ENCODE data around the gene LYRM4.

The LYRM4 gene

DNA sequence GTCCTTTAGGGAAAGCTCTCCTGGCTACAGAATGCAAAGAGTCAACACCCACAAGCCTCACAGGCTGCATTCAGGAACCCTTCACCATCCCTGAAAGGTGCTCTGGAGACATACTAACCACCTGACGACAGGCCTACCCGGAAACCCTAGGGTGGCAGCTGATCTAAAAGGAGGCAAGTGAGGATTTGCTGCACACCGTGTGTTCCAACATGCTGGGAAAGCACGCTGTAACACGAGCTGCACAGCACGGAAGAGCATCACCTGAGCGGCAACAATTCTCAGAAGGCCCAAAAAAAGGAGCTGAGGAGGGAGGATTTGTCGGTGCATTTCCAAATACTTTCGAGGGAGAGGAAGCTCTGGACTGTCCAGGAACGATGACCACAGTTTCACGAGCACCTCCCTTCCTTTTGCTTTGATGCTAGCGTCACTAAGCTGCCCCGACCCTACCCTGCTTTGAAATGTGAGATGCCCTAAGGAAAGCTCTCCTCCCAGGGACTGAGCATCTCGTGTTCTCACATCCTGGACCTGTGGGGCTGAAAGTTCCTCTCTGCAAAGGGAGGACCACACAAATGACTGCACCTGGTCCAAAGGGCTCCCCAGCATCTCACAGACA is 88.6 kb downstream of the LYRM4 start:
- DNase-seq, result no peak

DNA sequence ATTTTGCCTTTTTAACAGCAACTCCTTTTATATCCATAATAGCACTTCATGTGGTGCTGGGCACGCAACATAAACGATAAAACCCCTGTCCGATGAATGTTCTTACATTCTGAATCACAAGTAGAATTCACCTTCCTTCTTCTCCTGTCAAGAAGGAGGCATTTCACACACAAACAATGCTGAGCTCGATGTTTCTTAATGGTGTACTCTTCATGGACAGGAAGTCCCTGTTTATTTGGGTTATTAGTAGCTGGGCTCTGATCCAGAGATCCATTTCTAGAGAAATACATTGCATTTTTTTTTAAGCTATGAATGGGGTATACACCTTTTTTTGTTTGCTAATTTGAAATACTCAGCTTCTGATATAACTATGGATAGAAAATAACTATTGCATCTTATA is 93.2 kb downstream of the LYRM4 start:
- no peak for DNase-seq

- DNase-seq, result no peak
Observed at GRCh38 chr6:5164092-5164491, 96.7 kb downstream of the LYRM4 start.

GRCh38 chr6:5163247-5163646 is 97.5 kb downstream of the LYRM4 start:
- DNase-seq, result no peak

GRCh38 chr6:5162355-5162754 is 98.4 kb downstream of the LYRM4 start:
- DNase-seq, result no peak

DNA sequence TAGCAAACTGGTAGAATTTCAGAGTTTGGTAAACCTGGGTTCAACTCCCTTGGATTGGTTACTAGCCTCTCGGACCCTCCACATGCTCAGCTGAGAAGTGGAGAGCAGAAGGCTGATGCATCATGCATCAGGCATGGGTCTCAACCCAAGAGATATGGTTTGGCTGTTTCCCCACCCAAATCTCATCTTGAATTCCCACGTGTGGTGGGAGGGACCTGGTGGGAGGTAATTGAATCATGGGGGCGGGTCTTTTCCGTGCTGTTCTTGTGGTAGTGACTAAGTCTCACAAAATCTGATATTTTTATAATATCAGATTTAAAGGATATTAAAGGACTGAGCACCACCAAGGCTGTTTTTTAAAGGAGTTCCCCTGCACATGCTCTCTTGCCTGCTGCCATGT is 100.5 kb downstream of the LYRM4 start:
- no peak for DNase-seq

DNA sequence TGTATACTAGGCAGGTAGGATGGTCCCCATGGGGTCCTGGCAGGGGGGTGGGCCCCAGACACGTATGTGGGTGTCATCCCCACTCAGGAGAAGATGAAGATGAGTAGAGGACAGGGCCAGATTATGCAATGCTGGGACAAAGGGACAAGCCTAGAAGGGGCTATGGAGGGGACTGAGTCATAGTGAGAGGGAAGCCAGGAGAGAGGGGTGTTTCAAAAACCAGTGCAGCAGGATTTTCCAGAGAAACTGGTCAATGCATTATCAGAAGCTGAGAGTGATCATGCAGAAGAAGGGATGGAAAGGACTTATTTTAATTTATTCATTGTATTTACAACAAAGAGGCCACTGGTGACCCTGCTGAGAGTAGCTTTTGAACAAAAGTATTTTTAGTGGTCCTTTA is 101.6 kb downstream of the LYRM4 start:
- no peak for DNase-seq

DNA sequence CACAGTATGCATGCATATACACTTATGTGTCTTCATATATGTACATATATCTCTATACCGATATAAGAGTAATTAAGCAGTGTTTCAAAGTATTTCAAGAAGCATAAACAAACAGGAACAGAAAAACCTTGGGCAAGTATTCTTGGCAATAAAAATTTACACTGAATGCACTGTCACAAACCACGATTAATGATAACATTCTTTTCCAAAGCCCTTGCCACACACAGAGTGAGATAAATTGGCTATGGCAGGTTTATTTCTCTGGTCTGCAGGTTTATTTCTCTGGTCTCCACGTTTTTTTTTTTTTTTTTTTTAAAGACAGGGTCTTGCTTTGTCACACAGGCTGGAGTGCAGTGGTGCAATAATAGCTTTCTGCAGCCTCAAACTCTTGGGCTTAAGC is 102.6 kb downstream of the LYRM4 start:
- no peak for DNase-seq

DNA sequence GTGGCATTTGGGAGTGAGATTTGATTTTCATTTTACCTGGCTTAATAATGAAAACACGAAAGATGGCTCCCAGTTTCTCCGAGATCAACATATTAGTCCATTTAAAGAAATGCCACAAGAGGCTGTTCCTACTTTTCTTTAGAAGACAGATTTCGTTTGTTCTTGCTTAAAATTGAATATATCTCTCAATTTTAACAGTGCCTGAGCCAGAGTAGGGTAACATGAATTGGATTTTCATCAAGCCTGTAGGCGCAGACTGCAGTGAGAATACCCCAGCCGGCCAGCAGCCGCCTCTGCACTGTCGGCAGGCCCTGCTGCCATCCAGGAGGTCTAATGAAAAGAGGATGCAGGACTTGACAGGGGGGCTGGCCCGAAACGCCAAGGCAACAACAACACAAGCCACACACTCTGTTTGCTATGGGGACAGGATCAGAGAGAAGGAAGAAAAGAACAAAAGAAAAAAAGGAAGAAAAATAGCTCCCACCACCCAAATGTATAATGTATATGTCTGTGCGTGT is 103.1 kb downstream of the LYRM4 start:
- DNase-seq, result no peak

GRCh38 chr6:5156627-5157026 is 104.1 kb downstream of the LYRM4 start:
- no peak for DNase-seq

- DNase-seq, result no peak
Observed at GRCh38 chr6:5155906-5156305, 104.8 kb downstream of the LYRM4 start.

DNA sequence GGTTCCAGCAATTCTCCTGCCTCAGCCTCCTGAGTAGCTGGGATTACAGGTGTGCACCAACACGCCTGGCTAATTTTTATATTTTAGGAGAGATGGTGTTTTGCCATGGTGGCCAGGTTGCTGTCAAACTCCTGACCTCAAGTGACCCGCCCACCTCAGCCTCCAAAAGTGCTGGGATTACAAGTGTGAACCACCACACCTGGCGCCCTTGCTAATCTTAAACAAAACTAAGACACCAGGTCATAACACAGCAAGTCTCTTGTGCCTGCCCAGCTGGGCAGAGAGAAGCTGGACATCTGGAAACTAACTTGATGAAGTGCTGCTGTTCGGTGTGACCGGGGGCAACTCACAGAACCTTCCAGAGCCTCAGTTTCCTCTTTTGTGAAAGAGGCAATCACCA is 107.6 kb downstream of the LYRM4 start:
- DNase-seq, result no peak

GRCh38 chr6:5152460-5152859 is 108.3 kb downstream of the LYRM4 start:
- peak in 1 of 2 donors; percentile 24 for DNase-seq

DNA sequence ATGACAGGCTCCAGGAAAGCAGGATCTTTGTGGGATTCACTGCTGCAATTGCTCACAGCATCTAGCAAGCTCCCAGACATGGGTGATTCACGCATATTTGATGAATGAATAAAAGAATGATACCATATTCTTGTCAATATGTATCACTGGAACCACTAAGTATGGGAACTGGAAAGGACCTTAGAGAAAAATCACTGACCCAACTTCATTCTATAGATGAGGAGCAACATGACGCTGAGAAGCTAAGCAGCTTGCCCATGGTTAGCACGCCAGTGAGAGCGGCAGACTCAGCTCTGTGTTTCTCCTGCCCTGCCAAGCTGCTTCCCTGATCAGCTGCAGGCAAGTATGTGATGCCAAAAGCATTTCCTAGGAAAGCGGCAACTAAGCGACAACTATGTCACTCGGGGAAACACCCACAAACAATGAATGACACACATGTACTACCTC is 108.8 kb downstream of the LYRM4 start:
- DNase-seq, result peak in 1 of 2 donors; percentile 53

- DNase-seq, result no peak
Observed at GRCh38 chr6:5151360-5151954, 109.3 kb downstream of the LYRM4 start.

DNA sequence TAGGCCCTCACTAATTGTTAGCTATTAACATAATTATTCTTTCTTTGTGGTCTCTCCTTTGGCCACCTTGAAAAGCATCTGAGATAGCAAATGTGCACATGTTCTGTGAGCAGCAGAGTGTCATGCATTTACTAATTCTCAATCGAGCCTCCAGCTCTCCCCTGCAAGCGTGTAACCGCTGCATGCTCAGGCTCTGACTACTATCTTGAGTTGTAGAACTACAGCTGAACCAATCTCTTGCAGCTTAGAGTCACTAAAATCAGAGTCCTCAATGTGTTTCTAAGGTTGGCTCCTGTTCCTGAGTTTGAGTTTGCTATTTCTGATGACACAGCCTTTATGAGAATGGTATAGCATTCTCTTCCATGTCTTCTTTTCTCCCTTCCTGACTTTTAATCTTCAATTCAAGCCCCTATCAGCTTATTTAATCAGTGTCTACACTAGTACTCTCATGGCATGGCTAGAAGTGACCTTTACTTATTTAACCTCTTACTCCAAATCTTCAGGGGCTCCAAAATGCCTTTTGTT is 110.1 kb downstream of the LYRM4 start:
- no peak for DNase-seq

DNA sequence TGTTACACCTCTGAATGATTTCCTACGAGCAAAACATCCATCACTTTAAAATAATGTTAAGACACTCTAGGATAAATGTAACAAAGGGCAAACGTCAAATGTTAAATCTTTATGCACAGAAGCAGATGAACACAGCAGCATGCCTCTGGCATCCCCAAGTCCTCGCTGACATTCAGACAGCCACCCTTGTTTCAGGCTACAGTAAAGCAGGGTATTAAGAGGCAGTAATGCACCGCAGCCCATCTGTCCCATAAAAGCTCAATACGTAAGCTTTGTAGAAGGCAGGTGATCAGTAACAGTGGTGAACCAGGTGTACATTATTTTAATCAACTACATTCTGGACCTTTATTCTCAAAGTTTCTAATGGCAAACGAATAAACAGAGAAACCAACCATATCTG is 110.9 kb downstream of the LYRM4 start:
- no peak for DNase-seq

DNA sequence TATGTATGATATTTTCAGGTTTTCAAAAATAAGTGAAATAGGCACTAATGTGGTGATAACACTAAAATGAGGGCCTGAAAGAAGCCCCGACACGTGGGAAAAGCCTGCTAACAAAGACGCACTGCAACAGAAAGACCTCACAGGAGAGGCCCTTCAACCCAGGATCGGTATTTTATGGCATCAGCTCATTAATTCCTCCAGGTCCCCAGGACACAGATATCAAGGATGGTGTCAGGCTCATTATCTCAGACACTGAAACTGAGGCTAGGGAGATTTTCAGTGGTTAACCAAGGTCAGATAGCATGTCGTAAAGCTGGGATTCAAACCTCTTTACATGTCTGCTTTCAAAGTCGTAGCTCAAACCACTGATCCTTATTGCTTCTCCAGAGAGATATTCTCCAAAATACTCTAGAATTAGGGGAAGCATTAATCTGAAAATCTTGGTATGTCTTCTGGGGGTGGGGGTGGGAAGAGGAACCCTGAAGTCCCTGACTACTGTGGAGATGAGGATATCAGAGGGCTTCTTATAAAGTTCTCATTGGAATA is 111.5 kb downstream of the LYRM4 start:
- no peak for DNase-seq

- no peak for DNase-seq
Observed at GRCh38 chr6:5146398-5146797, 114.4 kb downstream of the LYRM4 start.

DNA sequence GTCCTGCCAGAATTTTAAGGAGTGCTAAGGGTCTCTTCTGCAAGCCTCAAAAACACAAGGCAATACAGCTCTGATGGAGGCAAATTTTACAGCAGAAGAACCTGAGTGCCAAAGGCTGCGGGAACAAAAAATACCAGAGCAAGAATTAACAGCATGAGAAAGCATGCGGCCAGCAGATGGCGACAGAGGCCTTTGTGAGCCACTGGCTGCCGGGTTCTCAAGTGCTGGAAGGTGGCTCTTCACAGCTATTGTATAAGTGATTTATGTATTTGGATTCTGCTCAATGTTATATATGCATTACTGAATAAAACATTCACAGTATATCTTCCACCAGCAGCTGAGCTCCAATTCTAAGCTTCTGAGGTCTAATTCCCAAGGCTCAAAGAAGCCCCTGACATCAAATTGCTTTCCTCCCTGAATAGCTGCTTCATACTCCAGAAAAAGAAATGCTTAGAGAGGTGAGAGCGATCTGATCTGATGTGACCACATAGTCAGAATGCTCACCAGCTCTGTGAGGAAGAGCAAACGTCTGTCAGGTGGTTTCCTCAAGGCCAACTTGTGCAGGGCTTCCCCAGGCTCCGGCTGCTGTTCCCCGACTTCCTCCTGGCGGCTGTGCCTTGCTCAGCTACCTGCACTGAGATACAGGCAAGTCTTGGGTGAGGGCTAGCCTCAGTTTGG is 117.0 kb downstream of the LYRM4 start:
- DNase-seq, result peak; percentile 78 to 88

DNA sequence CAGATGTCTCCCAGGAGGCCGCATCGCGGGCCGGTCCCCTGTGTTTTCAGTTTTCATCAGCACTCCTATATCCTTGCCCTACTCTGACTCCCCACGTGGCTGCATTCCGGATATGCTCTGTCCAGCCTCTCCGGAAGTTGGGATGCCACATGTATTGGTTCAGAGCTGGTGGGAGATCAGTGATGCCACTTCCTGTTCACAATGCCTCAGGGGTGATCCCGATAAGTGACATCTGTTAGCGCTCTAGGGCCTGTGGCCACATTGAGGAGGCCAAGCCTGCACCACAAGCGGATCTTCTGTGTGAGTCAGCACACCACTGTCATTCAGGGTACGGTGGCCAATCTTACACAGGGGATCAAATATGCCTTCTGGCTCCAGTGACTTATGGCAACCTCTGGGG is 117.8 kb downstream of the LYRM4 start:
- no peak for DNase-seq

- no peak for DNase-seq
Observed at GRCh38 chr6:5142131-5142530, 118.6 kb downstream of the LYRM4 start.

GRCh38 chr6:5141046-5141445 is 119.7 kb downstream of the LYRM4 start:
- no peak for DNase-seq
